Activated CD4-positive, alpha-beta T cell treated with anti-CD3 and anti-CD28 coated beads, Interleukin-2, amount 10 ng/mL, durations not matched to agents 7 days and 5 days (primary cell): ENCODE results near the gene C1orf146. TPM values are rescaled to one million over a fixed set of nuclear protein-coding genes. Genes with fewer than 3 reads are reported as not detected.
"Not testable (repeated sequence)": the region's sequence is repeated elsewhere in the genome, so short reads cannot be mapped to it uniquely, and the experiment has no call there.

Experiments used
- CTCF ChIA-PET: fragments of 350-600 bp; sonication (Branson Sonifier 250); formaldehyde crosslinking; loops from one replicate; lab custom pipeline; 2021; ENCODE audit warnings: antibody characterized with exemption; lab: Charles Lee
- POLR2A ChIA-PET: fragments of 350-600 bp; sonication (Branson Sonifier 250); formaldehyde crosslinking; loops from one replicate; lab custom pipeline; 2021; ENCODE audit warnings: antibody characterized with exemption; lab: Charles Lee
- DNase-seq: peaks from one replicate; pipeline ENCODE4 v3.0.0-alpha.2; 2020
- H3K27ac Mint-ChIP-seq: one replicate; pipeline ENCODE4 v1.8.0; 2021; ENCODE audit warnings: mild to moderate bottlenecking, moderate library complexity, mixed read lengths
- H3K27me3 Mint-ChIP-seq: one replicate; pipeline ENCODE4 v1.8.0; 2021; ENCODE audit warnings: mixed read lengths
- H3K36me3 Mint-ChIP-seq: one replicate; pipeline ENCODE4 v1.8.0; 2021; ENCODE audit warnings: low read depth, mixed read lengths
- H3K4me1 Mint-ChIP-seq: one replicate; pipeline ENCODE4 v1.8.0; 2021; ENCODE audit warnings: mixed read lengths
- H3K4me3 Mint-ChIP-seq: one replicate; pipeline ENCODE4 v1.8.0; 2021; ENCODE audit warnings: mild to moderate bottlenecking, moderate library complexity, mixed read lengths
- H3K9me3 Mint-ChIP-seq: one replicate; pipeline ENCODE4 v1.8.0; 2021; ENCODE audit warnings: mixed read lengths
- total RNA-seq, 2 experiments: library from RNA; stranded (reverse); gene quantifications; one replicate each; pipeline ENCODE4 v1.2.3, GENCODE V29; 2021

Gene C1orf146
- total RNA-seq, 2 experiments from 2014 or later = not detected

GRCh38 chr1:92218559-92218958 is 844 bp downstream of the C1orf146 start:
- Mint-ChIP-seq H3K4me1 (no peaks in the 10 kb centered on the region), H3K9me3 (no peaks in the 10 kb centered on the region), H3K27me3 (no peaks in the 10 kb centered on the region), H3K4me3 (no peak overlapping the region), H3K36me3 (no peaks in the 10 kb centered on the region), H3K27ac (no peak overlapping the region)
- POLR2A ChIA-PET = no interaction called here
- no peak for DNase-seq
- CTCF ChIA-PET = interaction anchor here (0.7 kb wide), 1 partner anchor 184 kb away, joined by 3 read pairs; no protein-coding TSS in a partner anchor

- no peak for DNase-seq
- ChIA-PET POLR2A (no interaction called here), CTCF (interaction anchor here (0.7 kb wide), 1 partner anchor 185 kb away, joined by 3 read pairs; no protein-coding TSS in a partner anchor)
- Mint-ChIP-seq H3K4me1 (no peaks in the 10 kb centered on the region), H3K27ac (no peak overlapping the region), H3K9me3 (no peaks in the 10 kb centered on the region), H3K27me3 (no peaks in the 10 kb centered on the region), H3K4me3 (no peak overlapping the region), H3K36me3 (no peaks in the 10 kb centered on the region)
These were observed 1.3 kb downstream of the C1orf146 start for GRCh38 chr1:92219028-92219427.

- Mint-ChIP-seq H3K9me3 (no peaks in the 10 kb centered on the region), H3K36me3 (no peaks in the 10 kb centered on the region), H3K4me3 (no peak overlapping the region), H3K27ac (no peak overlapping the region), H3K27me3 (no peaks in the 10 kb centered on the region), H3K4me1 (no peaks in the 10 kb centered on the region)
- ChIA-PET POLR2A (no interaction called here), CTCF (no interaction called here)
- DNase-seq = no peak
These were observed 10.7 kb downstream of the C1orf146 start for GRCh38 chr1:92228401-92228800.

GRCh38 chr1:92230736-92231135 is 13.0 kb downstream of the C1orf146 start:
- DNase-seq = no peak
- Mint-ChIP-seq H3K4me1 (no peaks in the 10 kb centered on the region), H3K4me3 (no peak overlapping the region), H3K36me3 (no peaks in the 10 kb centered on the region), H3K9me3 (no peaks in the 10 kb centered on the region), H3K27me3 (peaks cover 2% of the 10 kb centered on the region), H3K27ac (no peak overlapping the region)
- CTCF ChIA-PET = interaction anchor here (0.6 to 1.3 kb wide), 3 partner anchors 9 to 917 kb away, joined by 3 to 6 read pairs (median 3); no protein-coding TSS in a partner anchor
- POLR2A ChIA-PET = no interaction called here

- ChIA-PET POLR2A (no interaction called here), CTCF (interaction anchor here (1.1 kb wide), 1 partner anchor 9 kb away, joined by 3 read pairs; no protein-coding TSS in a partner anchor)
- Mint-ChIP-seq H3K27ac (no peak overlapping the region), H3K4me1 (no peaks in the 10 kb centered on the region), H3K4me3 (no peak overlapping the region), H3K27me3 (peaks cover 4% of the 10 kb centered on the region), H3K36me3 (peaks cover under 1% of the 10 kb centered on the region), H3K9me3 (no peaks in the 10 kb centered on the region)
- DNase-seq = no peak
These were observed 22.3 kb downstream of the C1orf146 start for GRCh38 chr1:92240034-92240433.

- H3K27me3 Mint-ChIP-seq = no peaks in the 10 kb centered on the region
- no peak overlapping the region for H3K4me3 Mint-ChIP-seq
- POLR2A ChIA-PET = no interaction called here
- H3K27ac Mint-ChIP-seq = no peak overlapping the region
- H3K4me1 Mint-ChIP-seq = no peaks in the 10 kb centered on the region
- H3K9me3 Mint-ChIP-seq = no peaks in the 10 kb centered on the region
- DNase-seq = no peak
- H3K36me3 Mint-ChIP-seq = peaks cover 20% of the 10 kb centered on the region
- CTCF ChIA-PET = interaction anchor here (0.6 kb wide), 1 partner anchor 489 kb away, joined by 5 read pairs; no protein-coding TSS in a partner anchor
These were observed 26.7 kb downstream of the C1orf146 start for GRCh38 chr1:92244376-92244775.

- ChIA-PET CTCF (interaction anchor here (0.7 kb wide), 1 partner anchor 487 kb away, joined by 3 read pairs; no protein-coding TSS in a partner anchor), POLR2A (interaction anchor here (0.6 kb wide), 1 partner anchor 177 kb away, joined by 15 read pairs; no protein-coding TSS in a partner anchor)
- Mint-ChIP-seq H3K36me3 (peaks cover 65% of the 10 kb centered on the region), H3K9me3 (peaks cover 15% of the 10 kb centered on the region)
- not testable (repeated sequence) for DNase-seq, H3K27me3 Mint-ChIP-seq, H3K4me3 Mint-ChIP-seq, H3K27ac Mint-ChIP-seq, H3K4me1 Mint-ChIP-seq
These were observed 37.0 kb downstream of the C1orf146 start for GRCh38 chr1:92254714-92255113.

GRCh38 chr1:92259350-92259749 is 41.6 kb downstream of the C1orf146 start:
- Mint-ChIP-seq H3K4me1 (no peaks in the 10 kb centered on the region), H3K27ac (no peak overlapping the region), H3K4me3 (no peak overlapping the region), H3K36me3 (peaks cover 82% of the 10 kb centered on the region), H3K9me3 (peaks cover 10% of the 10 kb centered on the region), H3K27me3 (no peaks in the 10 kb centered on the region)
- ChIA-PET CTCF (no interaction called here), POLR2A (no interaction called here)
- no peak for DNase-seq

GRCh38 chr1:92262516-92262915 is 44.8 kb downstream of the C1orf146 start:
- Mint-ChIP-seq H3K4me1 (no peaks in the 10 kb centered on the region), H3K9me3 (peaks cover 2% of the 10 kb centered on the region), H3K4me3 (no peak overlapping the region), H3K27me3 (no peaks in the 10 kb centered on the region), H3K36me3 (peaks cover 68% of the 10 kb centered on the region), H3K27ac (no peak overlapping the region)
- POLR2A ChIA-PET = no interaction called here
- CTCF ChIA-PET = no interaction called here
- no peak for DNase-seq

- no peaks in the 10 kb centered on the region for H3K9me3 Mint-ChIP-seq
- H3K27me3 Mint-ChIP-seq = no peaks in the 10 kb centered on the region
- POLR2A ChIA-PET = no interaction called here
- no peaks in the 10 kb centered on the region for H3K4me1 Mint-ChIP-seq
- no peak for DNase-seq
- H3K4me3 Mint-ChIP-seq = no peak overlapping the region
- no peak overlapping the region for H3K27ac Mint-ChIP-seq
- CTCF ChIA-PET = interaction anchor here (0.6 kb wide), 4 partner anchors 31 to 370 kb away, joined by 3 read pairs; no protein-coding TSS in a partner anchor
- peaks cover 44% of the 10 kb centered on the region for H3K36me3 Mint-ChIP-seq
These were observed 55.3 kb downstream of the C1orf146 start for GRCh38 chr1:92273039-92273438.

- no peaks in the 10 kb centered on the region for H3K4me1 Mint-ChIP-seq
- ChIA-PET CTCF (interaction anchor here (1.4 kb wide), 1 partner anchor 11 kb away, joined by 3 read pairs; no protein-coding TSS in a partner anchor), POLR2A (no interaction called here)
- no peak overlapping the region for H3K4me3 Mint-ChIP-seq
- no peaks in the 10 kb centered on the region for H3K9me3 Mint-ChIP-seq
- H3K36me3 Mint-ChIP-seq = peaks cover 52% of the 10 kb centered on the region
- no peak overlapping the region for H3K27ac Mint-ChIP-seq
- no peaks in the 10 kb centered on the region for H3K27me3 Mint-ChIP-seq
- DNase-seq = no peak
These were observed 57.2 kb downstream of the C1orf146 start for GRCh38 chr1:92274939-92275338.

GRCh38 chr1:92276082-92276481 is 58.4 kb downstream of the C1orf146 start:
- no peak for DNase-seq
- H3K27ac Mint-ChIP-seq = no peak overlapping the region
- POLR2A ChIA-PET = no interaction called here
- no peaks in the 10 kb centered on the region for H3K27me3 Mint-ChIP-seq
- H3K36me3 Mint-ChIP-seq = peaks cover 58% of the 10 kb centered on the region
- no peaks in the 10 kb centered on the region for H3K9me3 Mint-ChIP-seq
- no peak overlapping the region for H3K4me3 Mint-ChIP-seq
- H3K4me1 Mint-ChIP-seq = peaks cover 4% of the 10 kb centered on the region
- CTCF ChIA-PET = no interaction called here

GRCh38 chr1:92277105-92277723 is 59.5 kb downstream of the C1orf146 start:
- no peak overlapping the region for H3K27ac Mint-ChIP-seq
- CTCF ChIA-PET = no interaction called here
- H3K27me3 Mint-ChIP-seq = no peaks in the 10 kb centered on the region

More at GRCh38 chr1:92277105-92277723, 59.5 kb downstream of the C1orf146 start:
- Mint-ChIP-seq H3K9me3 (peaks cover 2% of the 10 kb centered on the region), H3K36me3 (peaks cover 64% of the 10 kb centered on the region), H3K4me1 (peaks cover 8% of the 10 kb centered on the region), H3K4me3 (no peak overlapping the region)
- no peak for DNase-seq
- POLR2A ChIA-PET = no interaction called here
